DMS153 (cell line): ENCODE data around the gene DIAPH2.

Experiments used
- DNase-seq: peaks from one replicate; lab custom pipeline; 2025; lab: John Stamatoyannopoulos, UW

Gene DIAPH2

GRCh38 chrX:97057349-97057909, 372.8 kb downstream of the DIAPH2 start:
- DNase-seq: peak; percentile 77

GRCh38 chrX:97060020-97060419, 375.4 kb downstream of the DIAPH2 start:
- DNase-seq: no peak

GRCh38 chrX:97065066-97065465, 380.4 kb downstream of the DIAPH2 start:
- DNase-seq: no peak

GRCh38 chrX:97065973-97066372, 381.3 kb downstream of the DIAPH2 start:
- DNase-seq: no peak

GRCh38 chrX:97066381-97066780, 381.7 kb downstream of the DIAPH2 start:
- no peak for DNase-seq

GRCh38 chrX:97070346-97070745, 385.7 kb downstream of the DIAPH2 start:
- no peak for DNase-seq

GRCh38 chrX:97074400-97074799, 389.8 kb downstream of the DIAPH2 start:
- DNase-seq: no peak

- no peak for DNase-seq
Observed at GRCh38 chrX:97089116-97089515, 404.5 kb downstream of the DIAPH2 start.

GRCh38 chrX:97096385-97096784, 411.7 kb downstream of the DIAPH2 start:
- no peak for DNase-seq

- no peak for DNase-seq
Observed at GRCh38 chrX:97102938-97103337, 418.3 kb downstream of the DIAPH2 start.

GRCh38 chrX:97109730-97110129, 425.1 kb downstream of the DIAPH2 start:
- DNase-seq: no peak

GRCh38 chrX:97117572-97117971, 432.9 kb downstream of the DIAPH2 start:
- DNase-seq: no peak

- DNase-seq: no peak
Observed at GRCh38 chrX:97119474-97120109, 434.9 kb downstream of the DIAPH2 start.

- no peak for DNase-seq
Observed at GRCh38 chrX:97123001-97123400, 438.4 kb downstream of the DIAPH2 start.

- DNase-seq: no peak
Observed at GRCh38 chrX:97126020-97126419, 441.4 kb downstream of the DIAPH2 start.

GRCh38 chrX:97132664-97133415, 448.2 kb downstream of the DIAPH2 start:
- DNase-seq: no peak

- DNase-seq: no peak
Observed at GRCh38 chrX:97145934-97146333, 461.3 kb downstream of the DIAPH2 start.

GRCh38 chrX:97155816-97156215, 471.2 kb downstream of the DIAPH2 start:
- no peak for DNase-seq

GRCh38 chrX:97158269-97158668, 473.6 kb downstream of the DIAPH2 start:
- DNase-seq: peak; percentile 6

- no peak for DNase-seq
Observed at GRCh38 chrX:97159916-97160800, 475.5 kb downstream of the DIAPH2 start.

GRCh38 chrX:97167333-97167732, 482.7 kb downstream of the DIAPH2 start:
- no peak for DNase-seq

GRCh38 chrX:97168646-97169045, 484.0 kb downstream of the DIAPH2 start:
- no peak for DNase-seq
